SK-N-SH (cell line): ENCODE data around the gene CLMN. TPM values are rescaled to one million over a fixed set of nuclear protein-coding genes. Genes with fewer than 3 reads are reported as not detected.

Source experiments
- CTCF ChIA-PET: fragments of 300-600, 350-600 bp; formaldehyde crosslinking; extraction: SDS; loops from one replicate; lab custom pipeline; 2021; lab: Yijun Ruan, JAX
- POLR2A ChIA-PET: fragments of 350-600 bp; sonication (Branson Sonifier 250); formaldehyde crosslinking; extraction: SDS; loops from one replicate; lab custom pipeline; 2020; ENCODE audit warnings: antibody characterized with exemption, inconsistent platforms; lab: Yijun Ruan, JAX
- DNase-seq: peaks from one replicate; pipeline ENCODE4 v3.0.0; 2012
- H2AFZ ChIP-seq: fragments of 200-600 bp; sonication (generic); 2 replicates; pipeline ENCODE4 v1.8.1; 2016; ENCODE audit warnings: antibody characterized with exemption, mild to moderate bottlenecking, low read depth
- H3F3A ChIP-seq: fragments of 200-600 bp; sonication (generic); replicated peaks from 2 replicates; pipeline ENCODE3; 2016; ENCODE audit warnings: antibody characterized with exemption, mild to moderate bottlenecking; ENCODE audit not compliant: insufficient read depth
- H3K27ac ChIP-seq, 2 experiments: fragments of 200-500 bp in 1 of 2; fragments of 200-600 bp in 1 of 2; sonication (Bioruptor generic) in 1 of 2; sonication (generic), shearing (Covaris generic) in 1 of 2; 2 replicates each; pipeline versions ENCODE4 v1.5.1 to v1.6.1; 2014 to 2016; ENCODE audit warnings: low read depth in 2 of 2, inconsistent platforms in 1 of 2, low read length in 1 of 2, mild to moderate bottlenecking in 1 of 2, mixed read lengths in 1 of 2
- H3K27me3 ChIP-seq: fragments of 200-600 bp; sonication (generic), shearing (Covaris generic); 2 replicates; pipeline ENCODE4 v1.6.1; 2016; ENCODE audit warnings: mixed run types; ENCODE audit not compliant: insufficient read depth
- H3K36me3 ChIP-seq, 2 experiments: fragments of 200-500 bp in 1 of 2; fragments of 200-600 bp in 1 of 2; sonication (Bioruptor generic) in 1 of 2; sonication (generic) in 1 of 2; replicated peaks in 1 of 2; 2 replicates each; pipeline versions ENCODE3 to v1.5.1; 2014 to 2016; ENCODE audit warnings: low read length in 1 of 2, mild to moderate bottlenecking in 1 of 2; ENCODE audit not compliant: insufficient read depth in 2 of 2, control insufficient read depth in 1 of 2
- H3K4me1 ChIP-seq, 2 experiments: fragments of 200-500 bp in 1 of 2; fragments of 200-600 bp in 1 of 2; sonication (Bioruptor generic) in 1 of 2; sonication (generic), shearing (Covaris generic) in 1 of 2; 2 replicates each; pipeline versions ENCODE4 v1.5.1 to v1.6.1; 2014 to 2016; ENCODE audit warnings: low read depth in 1 of 2, low read length in 1 of 2, mixed run types in 1 of 2; ENCODE audit not compliant: insufficient read depth in 2 of 2, control insufficient read depth in 1 of 2
- H3K4me2 ChIP-seq: fragments of 200-600 bp; sonication (generic), shearing (Covaris generic); 2 replicates; pipeline ENCODE4 v1.6.1; 2017; ENCODE audit warnings: mixed run types
- H3K4me3 ChIP-seq, 2 experiments: fragments of 200-500 bp in 1 of 2; fragments of 200-600 bp in 1 of 2; sonication (Bioruptor generic) in 1 of 2; sonication (generic), shearing (Covaris generic) in 1 of 2; 2 replicates each; pipeline versions ENCODE4 v1.5.1 to v1.8.1; 2014 to 2016; ENCODE audit warnings: low read depth in 2 of 2, inconsistent platforms in 1 of 2, low read length in 1 of 2, mild to moderate bottlenecking in 1 of 2, mixed read lengths in 1 of 2, moderate library complexity in 1 of 2
- H3K79me2 ChIP-seq: fragments of 200-600 bp; sonication (generic); 2 replicates; pipeline ENCODE4 v1.8.1; 2017; ENCODE audit warnings: mild to moderate bottlenecking; ENCODE audit not compliant: insufficient read depth
- H3K9ac ChIP-seq: fragments of 200-600 bp; sonication (generic); 2 replicates; pipeline ENCODE4 v1.6.1; 2017; ENCODE audit warnings: mixed run types
- H3K9me2 ChIP-seq: fragments of 200-600 bp; sonication (generic); 2 replicates; pipeline ENCODE4 v1.6.1; 2017; ENCODE audit warnings: mixed run types
- H3K9me3 ChIP-seq: fragments of 200-600 bp; sonication (generic); 2 replicates; pipeline ENCODE4 v1.6.1; 2017; ENCODE audit warnings: mixed run types, mild to moderate bottlenecking, moderate library complexity
- H4K20me1 ChIP-seq: fragments of 200-600 bp; sonication (generic); 2 replicates; pipeline ENCODE4 v1.6.1; 2017; ENCODE audit warnings: mild to moderate bottlenecking, mixed run types; ENCODE audit not compliant: insufficient read depth
- EZH2phosphoT487 ChIP-seq: fragments of 200-600 bp; sonication (generic); IDR thresholded peaks from 2 replicates; pipeline ENCODE4 v1.6.1; 2017; ENCODE audit warnings: low read depth, mixed run types, mild to moderate bottlenecking, antibody characterized with exemption, moderate library complexity, borderline replicate concordance
- FOSL2 ChIP-seq: IDR thresholded peaks from 2 replicates; pipeline ENCODE4 v1.4.0; 2012; ENCODE audit warnings: low read depth, mild to moderate bottlenecking, moderate library complexity, borderline replicate concordance
- FOXM1 ChIP-seq: IDR thresholded peaks from 2 replicates; pipeline ENCODE4 v1.4.0; 2012; ENCODE audit warnings: low read depth, mild to moderate bottlenecking
- GABPA ChIP-seq: IDR thresholded peaks from 2 replicates; pipeline ENCODE4 v1.4.0; 2012; ENCODE audit warnings: low read depth, mild to moderate bottlenecking
- NRF1 ChIP-seq: IDR thresholded peaks from 2 replicates; pipeline ENCODE4 v1.6.1; 2012; ENCODE audit warnings: low read depth, mild to moderate bottlenecking, low read length
- PBX3 ChIP-seq: IDR thresholded peaks from 2 replicates; pipeline ENCODE4; 2012
- POLR2AphosphoS5 ChIP-seq: IDR thresholded peaks from 2 replicates; pipeline ENCODE4 v1.6.1; 2012; ENCODE audit warnings: low read depth, low read length
- RCOR1 ChIP-seq: fragments of 150-350 bp; IDR thresholded peaks from 2 replicates; pipeline ENCODE4 v1.6.1; 2017; ENCODE audit warnings: antibody characterized with exemption, low read length
- RFX5 ChIP-seq: IDR thresholded peaks from 2 replicates; pipeline ENCODE4 v1.6.1; 2012; ENCODE audit warnings: mild to moderate bottlenecking, improper control_type of control experiment, low read length
- RXRA ChIP-seq: IDR thresholded peaks from 2 replicates; pipeline ENCODE4 v1.4.0; 2012; ENCODE audit warnings: low read depth, mild to moderate bottlenecking, borderline replicate concordance
- SMC3 ChIP-seq: IDR thresholded peaks from 2 replicates; pipeline ENCODE4 v1.6.1; 2012; ENCODE audit warnings: low read depth, low read length, improper control_type of control experiment
- TAF1 ChIP-seq: IDR thresholded peaks from 2 replicates; pipeline ENCODE4 v1.6.1; 2012; ENCODE audit warnings: low read depth, mild to moderate bottlenecking, low read length, moderate library complexity, borderline replicate concordance
- TEAD4 ChIP-seq: IDR thresholded peaks from 2 replicates; pipeline ENCODE4 v1.4.0; 2012; ENCODE audit warnings: mild to moderate bottlenecking, borderline replicate concordance; ENCODE audit not compliant: insufficient read depth
- ZBTB33 ChIP-seq: IDR thresholded peaks from 2 replicates; pipeline ENCODE4 v1.4.0; 2012; ENCODE audit warnings: low read depth, borderline replicate concordance
- WGBS: methylation state at CpG from one replicate; pipeline ENCODE4 v1.1.6; 2017; ENCODE audit warnings: low lambda C conversion rate; 5-methylcytosine and 5-hydroxymethylcytosine counted together
- polyA plus RNA-seq, 3 experiments: library from polyadenylated mRNA; depleted of rRNA; stranded (reverse); fragments of >200 nt; gene quantifications; 2 replicates each; pipeline ENCODE4 v1.2.3, GENCODE V29; 2012
- TF ChIP-seq, protein P1 (sequence below): IDR thresholded peaks from 2 replicates; pipeline ENCODE4 v1.6.1; 2012; ENCODE audit warnings: mild to moderate bottlenecking, low read depth, low read length, moderate library complexity
- TF ChIP-seq, protein P2 (sequence below): IDR thresholded peaks from 2 replicates; pipeline ENCODE4 v1.4.0; 2012; ENCODE audit warnings: low read depth, borderline replicate concordance
- TF ChIP-seq, protein P3 (sequence below): fragments of 150-350 bp; IDR thresholded peaks from 2 replicates; pipeline ENCODE4 v1.6.1; 2017; ENCODE audit warnings: antibody characterized with exemption, low read length, low read depth, borderline replicate concordance

Gene CLMN
- polyA plus RNA-seq, 1 of the 3 experiments (the other 2 are of a cell fraction): 1.4 TPM

DNA sequence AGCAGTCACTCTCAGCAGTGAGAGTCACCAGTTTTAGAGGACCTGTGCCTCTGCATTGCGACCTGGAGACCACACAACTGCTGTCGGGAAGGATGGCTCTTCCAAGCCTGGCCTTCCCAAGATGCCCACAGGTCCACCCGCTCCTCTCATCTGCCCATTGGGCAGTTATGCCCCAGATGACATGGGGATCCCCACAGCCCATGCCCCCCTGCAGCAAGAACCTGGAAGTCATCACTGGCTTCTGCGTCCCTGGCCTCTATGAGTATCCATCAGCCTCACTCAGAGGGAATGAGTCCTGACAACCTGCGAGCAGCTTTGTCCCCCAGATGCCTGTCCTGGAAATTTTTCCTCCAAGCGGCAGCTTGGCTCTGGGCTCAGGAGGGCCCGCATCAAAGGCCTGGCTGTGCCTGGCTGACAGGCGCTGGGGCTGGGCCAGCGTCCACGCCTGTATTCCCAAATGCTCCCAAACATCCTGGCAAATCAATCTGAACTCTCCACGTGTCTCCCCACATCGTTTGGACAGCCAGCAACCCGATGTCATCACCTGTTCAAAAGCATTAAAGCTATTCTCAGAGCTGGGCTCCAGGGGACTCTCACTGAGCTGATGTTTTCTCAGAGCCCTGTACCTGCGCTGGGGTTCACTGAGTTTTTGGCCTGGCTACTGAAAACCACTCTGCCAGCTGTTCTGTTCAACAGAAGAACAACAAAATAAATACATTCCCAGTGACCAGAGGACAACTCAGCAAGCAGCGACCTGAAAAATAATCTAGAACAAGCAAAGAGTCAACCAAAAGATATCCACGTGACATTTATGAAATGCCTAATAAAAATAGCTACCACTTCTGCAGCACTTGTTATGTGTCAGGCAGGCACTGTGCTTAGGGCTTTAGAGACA, 57.8 kb downstream of the CLMN start:
- H2AFZ ChIP-seq: no peak overlapping the region
- H3K4me2 ChIP-seq: no peak overlapping the region
- H3F3A ChIP-seq: peaks cover 19% of the 10 kb centered on the region
- peaks cover 17 to 34% of the 10 kb centered on the region in 2 experiments for H3K4me1 ChIP-seq
- H4K20me1 ChIP-seq: no peaks in the 10 kb centered on the region
- H3K79me2 ChIP-seq: no peaks in the 10 kb centered on the region
- no peak overlapping the region for H3K4me3 ChIP-seq
- H3K9ac ChIP-seq: no peak overlapping the region
- no peaks in the 10 kb centered on the region for H3K9me3 ChIP-seq
- H3K9me2 ChIP-seq: no peaks in the 10 kb centered on the region
- no peaks in the 10 kb centered on the region for H3K27me3 ChIP-seq
- POLR2A ChIA-PET: no interaction called here
- no peak for DNase-seq
- TF ChIP-seq, protein P1, sequence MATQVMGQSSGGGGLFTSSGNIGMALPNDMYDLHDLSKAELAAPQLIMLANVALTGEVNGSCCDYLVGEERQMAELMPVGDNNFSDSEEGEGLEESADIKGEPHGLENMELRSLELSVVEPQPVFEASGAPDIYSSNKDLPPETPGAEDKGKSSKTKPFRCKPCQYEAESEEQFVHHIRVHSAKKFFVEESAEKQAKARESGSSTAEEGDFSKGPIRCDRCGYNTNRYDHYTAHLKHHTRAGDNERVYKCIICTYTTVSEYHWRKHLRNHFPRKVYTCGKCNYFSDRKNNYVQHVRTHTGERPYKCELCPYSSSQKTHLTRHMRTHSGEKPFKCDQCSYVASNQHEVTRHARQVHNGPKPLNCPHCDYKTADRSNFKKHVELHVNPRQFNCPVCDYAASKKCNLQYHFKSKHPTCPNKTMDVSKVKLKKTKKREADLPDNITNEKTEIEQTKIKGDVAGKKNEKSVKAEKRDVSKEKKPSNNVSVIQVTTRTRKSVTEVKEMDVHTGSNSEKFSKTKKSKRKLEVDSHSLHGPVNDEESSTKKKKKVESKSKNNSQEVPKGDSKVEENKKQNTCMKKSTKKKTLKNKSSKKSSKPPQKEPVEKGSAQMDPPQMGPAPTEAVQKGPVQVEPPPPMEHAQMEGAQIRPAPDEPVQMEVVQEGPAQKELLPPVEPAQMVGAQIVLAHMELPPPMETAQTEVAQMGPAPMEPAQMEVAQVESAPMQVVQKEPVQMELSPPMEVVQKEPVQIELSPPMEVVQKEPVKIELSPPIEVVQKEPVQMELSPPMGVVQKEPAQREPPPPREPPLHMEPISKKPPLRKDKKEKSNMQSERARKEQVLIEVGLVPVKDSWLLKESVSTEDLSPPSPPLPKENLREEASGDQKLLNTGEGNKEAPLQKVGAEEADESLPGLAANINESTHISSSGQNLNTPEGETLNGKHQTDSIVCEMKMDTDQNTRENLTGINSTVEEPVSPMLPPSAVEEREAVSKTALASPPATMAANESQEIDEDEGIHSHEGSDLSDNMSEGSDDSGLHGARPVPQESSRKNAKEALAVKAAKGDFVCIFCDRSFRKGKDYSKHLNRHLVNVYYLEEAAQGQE: no peak
- TF ChIP-seq EZH2phosphoT487: no peak
- TF ChIP-seq, protein P2, sequence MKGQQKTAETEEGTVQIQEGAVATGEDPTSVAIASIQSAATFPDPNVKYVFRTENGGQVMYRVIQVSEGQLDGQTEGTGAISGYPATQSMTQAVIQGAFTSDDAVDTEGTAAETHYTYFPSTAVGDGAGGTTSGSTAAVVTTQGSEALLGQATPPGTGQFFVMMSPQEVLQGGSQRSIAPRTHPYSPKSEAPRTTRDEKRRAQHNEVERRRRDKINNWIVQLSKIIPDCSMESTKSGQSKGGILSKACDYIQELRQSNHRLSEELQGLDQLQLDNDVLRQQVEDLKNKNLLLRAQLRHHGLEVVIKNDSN: no peak
- TF ChIP-seq TEAD4: no peak
- TF ChIP-seq RXRA: no peak
- no peak for TF ChIP-seq FOXM1
- no peak for TF ChIP-seq GABPA
- TF ChIP-seq POLR2AphosphoS5: no peak
- TF ChIP-seq RCOR1: no peak
- TF ChIP-seq RFX5: no peak
- no peak for TF ChIP-seq PBX3
- TF ChIP-seq, protein P3, sequence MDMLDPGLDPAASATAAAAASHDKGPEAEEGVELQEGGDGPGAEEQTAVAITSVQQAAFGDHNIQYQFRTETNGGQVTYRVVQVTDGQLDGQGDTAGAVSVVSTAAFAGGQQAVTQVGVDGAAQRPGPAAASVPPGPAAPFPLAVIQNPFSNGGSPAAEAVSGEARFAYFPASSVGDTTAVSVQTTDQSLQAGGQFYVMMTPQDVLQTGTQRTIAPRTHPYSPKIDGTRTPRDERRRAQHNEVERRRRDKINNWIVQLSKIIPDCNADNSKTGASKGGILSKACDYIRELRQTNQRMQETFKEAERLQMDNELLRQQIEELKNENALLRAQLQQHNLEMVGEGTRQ: no peak
- TF ChIP-seq SMC3: no peak
- no peak for TF ChIP-seq ZBTB33
- TF ChIP-seq NRF1: no peak
- no peak for TF ChIP-seq FOSL2
- TF ChIP-seq TAF1: no peak
- WGBS: 90% methylated on average over 4 of the region's 16 CpGs
- no peak overlapping the region for H3K27ac ChIP-seq
- no peaks in the 10 kb centered on the region for H3K36me3 ChIP-seq
- CTCF ChIA-PET: no interaction called here
